GM21515 (cell line): Measurements from ENCODE around the gene ATP5PD.
A peak's percentile ranks its signal among the peaks of the same experiment; 100 is the strongest.

ENCODE experiments used
- ATAC-seq: cut with Tn5 transposase; IDR thresholded peaks from one replicate; pipeline ENCODE4 v1.9.1; 2021; ENCODE audit not compliant: unreplicated experiment

ATP5PD gene

GRCh38 chr17:75046407-75047289 is at the start of gene ATP5PD, which contains the start of gene KCTD2:
TSS of gene ATP5PD (minus strand) at chr17:75046969. CDS start at chr17:75042650, 4,319 bp downstream.
TSS of gene KCTD2 (plus strand) at chr17:75047225. CDS start at chr17:75047251, 26 bp downstream.
- peak; percentile 86 for ATAC-seq

GRCh38 chr17:75096082-75096625 is 49.4 kb upstream of the ATP5PD start:
- ATAC-seq, result no peak

- no peak for ATAC-seq
Observed at GRCh38 chr17:75094871-75095399, 48.2 kb upstream of the ATP5PD start.

GRCh38 chr17:75093548-75094158 is 46.9 kb upstream of the ATP5PD start:
- no peak for ATAC-seq

GRCh38 chr17:75091855-75092327 is 45.1 kb upstream of the ATP5PD start:
- no peak for ATAC-seq

GRCh38 chr17:75090871-75091854 is 44.4 kb upstream of the ATP5PD start:
- ATAC-seq, result no peak

GRCh38 chr17:75088465-75089417 is 42.0 kb upstream of the ATP5PD start:
- ATAC-seq, result no peak

GRCh38 chr17:75087558-75088453 is 41.0 kb upstream of the ATP5PD start, which contains the start of gene SLC16A5:
TSS of gene SLC16A5 (plus strand) at chr17:75087954. CDS start at chr17:75093637, 5,683 bp downstream.
- ATAC-seq, result no peak

- no peak for ATAC-seq
Observed at GRCh38 chr17:75087182-75087557, 40.4 kb upstream of the ATP5PD start.

- no peak for ATAC-seq
Observed at GRCh38 chr17:75086496-75087181, 39.9 kb upstream of the ATP5PD start.

GRCh38 chr17:75084039-75084660 is 37.4 kb upstream of the ATP5PD start:
- ATAC-seq, result no peak

GRCh38 chr17:75082683-75083082 is 35.9 kb upstream of the ATP5PD start:
- no peak for ATAC-seq

- no peak for ATAC-seq
Observed at GRCh38 chr17:75081611-75082540, 35.1 kb upstream of the ATP5PD start.

- ATAC-seq, result no peak
Observed at GRCh38 chr17:75079023-75079373, 32.2 kb upstream of the ATP5PD start.

GRCh38 chr17:75078284-75079022 is 31.7 kb upstream of the ATP5PD start:
- no peak for ATAC-seq
